Endothelial cell of umbilical vein (primary cell): Measurements from ENCODE around the gene HIGD1C. TPM values are rescaled to one million over a fixed set of nuclear protein-coding genes. Genes with fewer than 3 reads are reported as not detected.

Experiments
- BruUV-seq: library from RNA; stranded (reverse); fragments of 400-500 nt; replicated peaks from 2 replicates; lab custom pipeline; 2021; lab: Mats Ljungman, UMichigan
- CTCF ChIA-PET: fragments of 300-600, 350-600 bp; sonication (Branson Sonifier 250); formaldehyde crosslinking; loops from one replicate; lab custom pipeline; 2021; ENCODE audit warnings: antibody characterized with exemption, inconsistent platforms; lab: Charles Lee
- POLR2A ChIA-PET: fragments of 300-600, 350-600 bp; sonication (Branson Sonifier 250); formaldehyde crosslinking; loops from one replicate; lab custom pipeline; 2021; ENCODE audit warnings: antibody characterized with exemption, inconsistent platforms; lab: Charles Lee
- DNase-seq: peaks from one replicate; pipeline ENCODE4 v3.0.0-alpha.2; 2011; ENCODE audit warnings: low read depth, low spot score
- FAIRE-seq: peaks from 2 replicates; lab custom pipeline; 2011; peaks lifted over from hg19 to GRCh38; lab: Jason Lieb, UNC
- H2AFZ ChIP-seq: 2 replicates; pipeline ENCODE4 v1.6.0; 2012; ENCODE audit warnings: low read depth, low read length, control low read depth, inconsistent platforms
- H3K27ac ChIP-seq: 2 replicates; pipeline ENCODE4 v1.5.1; 2011; ENCODE audit warnings: low read depth, mild to moderate bottlenecking, control low read depth, low read length, moderate library complexity; ENCODE audit not compliant: insufficient read depth
- H3K27me3 ChIP-seq, 2 experiments: 2 replicates each; pipeline versions ENCODE4 v1.6.0 to v1.6.1; 2011; ENCODE audit warnings: low read length in 2 of 2, mixed read lengths in 1 of 2; ENCODE audit not compliant: control insufficient read depth in 2 of 2, insufficient read depth in 2 of 2
- H3K36me3 ChIP-seq, 2 experiments: 2 replicates in 1 of 2; 3 replicates in 1 of 2; pipeline ENCODE4 v1.5.1; 2011; ENCODE audit warnings: low read length in 2 of 2, mild to moderate bottlenecking in 1 of 2, moderate library complexity in 1 of 2; ENCODE audit not compliant: control insufficient read depth in 2 of 2, insufficient read depth in 2 of 2; ENCODE audit errors: extremely low read depth in 1 of 2
- H3K4me1 ChIP-seq: 3 replicates; pipeline ENCODE4 v1.5.1; 2011; ENCODE audit warnings: mild to moderate bottlenecking, low read length; ENCODE audit not compliant: control insufficient read depth, insufficient read depth; ENCODE audit errors: extremely low read depth
- H3K4me2 ChIP-seq: 2 replicates; pipeline ENCODE4 v1.6.1; 2011; ENCODE audit warnings: low read length, control low read depth, mixed read lengths; ENCODE audit not compliant: insufficient read depth
- H3K4me3 ChIP-seq, 3 experiments: fragments of 200-600 bp in 1 of 3; sonication (generic), shearing (Covaris generic) in 1 of 3; replicated peaks in 1 of 3; 2 replicates each; pipeline ENCODE4 v1.5.1; 2011 to 2016; ENCODE audit warnings: control low read depth in 3 of 3, low read length in 3 of 3, mild to moderate bottlenecking in 2 of 3, inconsistent platforms in 1 of 3, low read depth in 1 of 3, moderate library complexity in 1 of 3; ENCODE audit not compliant: insufficient read depth in 1 of 3
- H3K79me2 ChIP-seq: 2 replicates; pipeline ENCODE4 v1.6.0; 2012; ENCODE audit warnings: low read length, inconsistent platforms; ENCODE audit not compliant: control insufficient read depth, insufficient read depth
- H3K9ac ChIP-seq: replicated peaks from 2 replicates; pipeline ENCODE3; 2011; ENCODE audit warnings: low read length, control low read depth; ENCODE audit not compliant: insufficient read depth; ENCODE audit errors: extremely low read depth
- H3K9me1 ChIP-seq: replicated peaks from 3 replicates; pipeline ENCODE4 v1.6.0; 2011; ENCODE audit warnings: mild to moderate bottlenecking, low read length; ENCODE audit not compliant: control insufficient read depth, insufficient read depth; ENCODE audit errors: extremely low read depth
- H3K9me3 ChIP-seq: replicated peaks from 2 replicates; pipeline ENCODE4 v1.5.1; 2012; ENCODE audit warnings: low read length, inconsistent platforms; ENCODE audit not compliant: control insufficient read depth, insufficient read depth
- H4K20me1 ChIP-seq: replicated peaks from 2 replicates; pipeline ENCODE3; 2011; ENCODE audit warnings: mild to moderate bottlenecking, low read length; ENCODE audit not compliant: control insufficient read depth, insufficient read depth; ENCODE audit errors: extremely low read depth
- EZH2 ChIP-seq: IDR thresholded peaks from 2 replicates; pipeline ENCODE4 v1.6.1; 2012; ENCODE audit warnings: borderline replicate concordance, low read depth, mild to moderate bottlenecking, moderate library complexity, low read length, inconsistent platforms; ENCODE audit not compliant: severe bottlenecking
- FOS ChIP-seq: IDR thresholded peaks from 2 replicates; pipeline ENCODE4 v1.6.1; 2011; ENCODE audit warnings: mild to moderate bottlenecking, low read length, moderate library complexity, borderline replicate concordance; ENCODE audit not compliant: insufficient read depth
- GATA2 ChIP-seq: IDR thresholded peaks from 2 replicates; pipeline ENCODE4 v1.7.0; 2011; ENCODE audit warnings: low read depth, mild to moderate bottlenecking, moderate library complexity, mixed read lengths, low read length; ENCODE audit not compliant: insufficient read length, insufficient read depth
- JUN ChIP-seq: IDR thresholded peaks from 2 replicates; pipeline ENCODE4 v1.6.1; 2011; ENCODE audit warnings: borderline replicate concordance, low read depth; ENCODE audit not compliant: insufficient read length, insufficient read depth
- MYC ChIP-seq: IDR thresholded peaks from one replicate; pipeline ENCODE4 v1.6.1; 2011; ENCODE audit warnings: mild to moderate bottlenecking, low read depth, low read length
- POLR2A ChIP-seq: IDR thresholded peaks from 2 replicates; pipeline ENCODE4 v1.6.1; 2012; ENCODE audit warnings: low read depth, mild to moderate bottlenecking, control low read depth, low read length
- POLR2AphosphoS5 ChIP-seq: IDR thresholded peaks from 2 replicates; pipeline ENCODE4 v1.6.1; 2012; ENCODE audit warnings: low read depth, mild to moderate bottlenecking, control low read depth, low read length, moderate library complexity; ENCODE audit not compliant: insufficient read depth
- dilution Hi-C: fragments of 300-500 bp; cut with MboI; formaldehyde crosslinking; loops from one replicate; pipeline ENCODE4 v1.15.0; 2019; ENCODE audit warnings: low sequenced_read_pairs; ENCODE audit not compliant: extremely low pct_ligation_motif_present
- intact Hi-C: fragments of 100-400 bp; cut with micrococcal nuclease; formaldehyde crosslinking; loops from one replicate; pipeline ENCODE4 v1.10.0; 2022
- polyA plus RNA-seq, 4 experiments: library from polyadenylated mRNA; depleted of rRNA in 3 of 4; stranded (reverse) in 3 of 4; unstranded in 1 of 4; fragments of >200 nt; gene quantifications; 2 replicates each; pipeline versions ENCODE4 v1.2.1 to v1.2.3, GENCODE V29; 2011 to 2012; ENCODE audit warnings: missing spikeins in 1 of 4
- total RNA-seq: library from RNA; stranded (reverse); gene quantifications from 2 replicates; pipeline ENCODE4 v1.2.3, GENCODE V29; 2021
- TF ChIP-seq, protein P1 (sequence below), 2 donors: IDR thresholded peaks; 1 replicate in 1 of 2; 2 replicates in 1 of 2; pipeline ENCODE4 v1.5.1; 2011; ENCODE audit warnings: low read length in 2 of 2, mild to moderate bottlenecking in 2 of 2, moderate library complexity in 2 of 2, control low read depth in 1 of 2, inconsistent platforms in 1 of 2, low read depth in 1 of 2; ENCODE audit not compliant: insufficient read depth in 1 of 2; ENCODE audit errors: extremely low read depth in 1 of 2
- TF ChIP-seq, protein P2 (sequence below): IDR thresholded peaks from 2 replicates; pipeline ENCODE4 v1.6.1; 2011; ENCODE audit not compliant: insufficient read depth, insufficient read length

The HIGD1C gene
- total and polyA plus RNA-seq, 2 donors (not counting 3 experiments of a cell fraction or from before 2014, with no cell fraction given): not detected

DNA sequence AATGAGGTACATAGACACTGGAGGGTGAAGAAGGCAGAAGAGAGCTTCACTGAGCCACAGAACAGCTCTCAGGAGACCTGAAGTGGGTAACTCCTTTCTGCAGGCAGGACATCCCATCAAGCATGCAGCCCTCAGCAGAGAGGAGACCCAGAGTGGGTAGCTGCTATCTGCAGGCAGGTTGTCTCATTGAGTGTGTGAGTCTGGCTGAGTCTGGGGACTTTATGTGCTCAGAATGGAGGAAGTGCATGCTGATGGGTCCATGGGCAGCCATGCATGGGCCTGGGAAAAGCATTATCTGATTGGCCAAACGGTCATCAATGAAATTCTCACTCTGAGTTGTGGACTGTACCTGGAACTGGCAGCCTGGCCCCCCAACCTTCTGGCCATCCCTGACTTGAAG is 14.7 kb upstream of the HIGD1C start:
- ChIA-PET CTCF (no interaction called here), POLR2A (no interaction called here)
- Histone ChIP-seq H3K27ac (no peak overlapping the region), H3K9me1 (no peaks in the 10 kb centered on the region), H3K36me3 (no peaks in the 10 kb centered on the region), H3K79me2 (no peaks in the 10 kb centered on the region), H2AFZ (no peak overlapping the region), H3K4me3 (no peak overlapping the region), H3K9me3 (no peaks in the 10 kb centered on the region), H3K27me3 (no peaks in the 10 kb centered on the region), H4K20me1 (no peaks in the 10 kb centered on the region), H3K9ac (no peak overlapping the region), H3K4me2 (no peak overlapping the region), H3K4me1 (no peaks in the 10 kb centered on the region)
- intact Hi-C loops: no loop called here
- FAIRE-seq (no peak), DNase-seq (no peak)
- dilution Hi-C loops: no loop called here
- TF ChIP-seq POLR2AphosphoS5 (no peak), MYC (no peak), FOS (no peak), POLR2A (no peak), GATA2 (no peak), JUN (no peak), EZH2 (no peak)
- TF ChIP-seq, protein P1, sequence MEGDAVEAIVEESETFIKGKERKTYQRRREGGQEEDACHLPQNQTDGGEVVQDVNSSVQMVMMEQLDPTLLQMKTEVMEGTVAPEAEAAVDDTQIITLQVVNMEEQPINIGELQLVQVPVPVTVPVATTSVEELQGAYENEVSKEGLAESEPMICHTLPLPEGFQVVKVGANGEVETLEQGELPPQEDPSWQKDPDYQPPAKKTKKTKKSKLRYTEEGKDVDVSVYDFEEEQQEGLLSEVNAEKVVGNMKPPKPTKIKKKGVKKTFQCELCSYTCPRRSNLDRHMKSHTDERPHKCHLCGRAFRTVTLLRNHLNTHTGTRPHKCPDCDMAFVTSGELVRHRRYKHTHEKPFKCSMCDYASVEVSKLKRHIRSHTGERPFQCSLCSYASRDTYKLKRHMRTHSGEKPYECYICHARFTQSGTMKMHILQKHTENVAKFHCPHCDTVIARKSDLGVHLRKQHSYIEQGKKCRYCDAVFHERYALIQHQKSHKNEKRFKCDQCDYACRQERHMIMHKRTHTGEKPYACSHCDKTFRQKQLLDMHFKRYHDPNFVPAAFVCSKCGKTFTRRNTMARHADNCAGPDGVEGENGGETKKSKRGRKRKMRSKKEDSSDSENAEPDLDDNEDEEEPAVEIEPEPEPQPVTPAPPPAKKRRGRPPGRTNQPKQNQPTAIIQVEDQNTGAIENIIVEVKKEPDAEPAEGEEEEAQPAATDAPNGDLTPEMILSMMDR (IDR thresholded peaks at IDR 0.05; ENCODE audit: extremely low read depth in 1 of 2, insufficient read depth in 1 of 2, low read depth in 1 of 2, low read length in 2 of 2): no peak
- TF ChIP-seq, protein P2, sequence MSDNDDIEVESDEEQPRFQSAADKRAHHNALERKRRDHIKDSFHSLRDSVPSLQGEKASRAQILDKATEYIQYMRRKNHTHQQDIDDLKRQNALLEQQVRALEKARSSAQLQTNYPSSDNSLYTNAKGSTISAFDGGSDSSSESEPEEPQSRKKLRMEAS: no peak
- BruUV-seq: no TSS peak
